Daoy (cell line): ENCODE data around the gene RNPEPL1. TPM values are rescaled to one million over a fixed set of nuclear protein-coding genes. Genes with fewer than 3 reads are reported as not detected.
A peak's percentile ranks its signal among the peaks of the same experiment; 100 is the strongest.
"Not testable (repeated sequence)": the region's sequence is repeated elsewhere in the genome, so short reads cannot be mapped to it uniquely, and the experiment has no call there.

Source experiments
- DNase-seq: peaks from one replicate; pipeline ENCODE4 v3.0.0-alpha.2; 2015; ENCODE audit warnings: low read depth
- total RNA-seq: library from RNA; depleted of rRNA; stranded (reverse); fragments of >200 nt; shearing (Covaris generic); gene quantifications from 2 replicates; pipeline ENCODE4 v1.2.3, GENCODE V29; 2014; rRNA removed

Gene RNPEPL1, protein sequence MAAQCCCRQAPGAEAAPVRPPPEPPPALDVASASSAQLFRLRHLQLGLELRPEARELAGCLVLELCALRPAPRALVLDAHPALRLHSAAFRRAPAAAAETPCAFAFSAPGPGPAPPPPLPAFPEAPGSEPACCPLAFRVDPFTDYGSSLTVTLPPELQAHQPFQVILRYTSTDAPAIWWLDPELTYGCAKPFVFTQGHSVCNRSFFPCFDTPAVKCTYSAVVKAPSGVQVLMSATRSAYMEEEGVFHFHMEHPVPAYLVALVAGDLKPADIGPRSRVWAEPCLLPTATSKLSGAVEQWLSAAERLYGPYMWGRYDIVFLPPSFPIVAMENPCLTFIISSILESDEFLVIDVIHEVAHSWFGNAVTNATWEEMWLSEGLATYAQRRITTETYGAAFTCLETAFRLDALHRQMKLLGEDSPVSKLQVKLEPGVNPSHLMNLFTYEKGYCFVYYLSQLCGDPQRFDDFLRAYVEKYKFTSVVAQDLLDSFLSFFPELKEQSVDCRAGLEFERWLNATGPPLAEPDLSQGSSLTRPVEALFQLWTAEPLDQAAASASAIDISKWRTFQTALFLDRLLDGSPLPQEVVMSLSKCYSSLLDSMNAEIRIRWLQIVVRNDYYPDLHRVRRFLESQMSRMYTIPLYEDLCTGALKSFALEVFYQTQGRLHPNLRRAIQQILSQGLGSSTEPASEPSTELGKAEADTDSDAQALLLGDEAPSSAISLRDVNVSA
- 1.8 and 2.3 TPM in 2 replicates for total RNA-seq

GRCh38 chr2:240567872-240568677 is at the start of gene RNPEPL1:
RNPEPL1 (plus strand) TSS chr2:240568484; CDS start chr2:240568587, 103 bp downstream.
- peak; percentile 52 for DNase-seq

DNA sequence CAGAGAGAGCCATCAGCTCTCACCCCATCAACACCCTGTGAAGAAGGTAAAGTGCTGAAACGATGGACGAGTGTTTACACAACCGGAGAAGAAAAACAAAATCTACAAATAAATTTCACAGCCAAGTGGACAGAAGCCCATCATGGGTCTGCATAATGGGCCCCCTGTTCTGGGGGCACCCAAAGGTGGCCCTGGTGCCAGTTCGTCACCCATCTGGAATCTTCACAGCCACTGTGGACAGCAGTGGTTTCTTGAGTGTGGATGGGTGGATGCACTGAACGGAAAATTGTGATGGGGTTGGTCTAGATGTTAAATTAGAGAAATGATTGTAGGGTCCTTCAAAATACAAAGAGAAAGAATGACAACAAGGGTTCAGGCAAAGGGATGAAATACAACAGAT is 49.3 kb upstream of the RNPEPL1 start:
- no peak for DNase-seq

DNA sequence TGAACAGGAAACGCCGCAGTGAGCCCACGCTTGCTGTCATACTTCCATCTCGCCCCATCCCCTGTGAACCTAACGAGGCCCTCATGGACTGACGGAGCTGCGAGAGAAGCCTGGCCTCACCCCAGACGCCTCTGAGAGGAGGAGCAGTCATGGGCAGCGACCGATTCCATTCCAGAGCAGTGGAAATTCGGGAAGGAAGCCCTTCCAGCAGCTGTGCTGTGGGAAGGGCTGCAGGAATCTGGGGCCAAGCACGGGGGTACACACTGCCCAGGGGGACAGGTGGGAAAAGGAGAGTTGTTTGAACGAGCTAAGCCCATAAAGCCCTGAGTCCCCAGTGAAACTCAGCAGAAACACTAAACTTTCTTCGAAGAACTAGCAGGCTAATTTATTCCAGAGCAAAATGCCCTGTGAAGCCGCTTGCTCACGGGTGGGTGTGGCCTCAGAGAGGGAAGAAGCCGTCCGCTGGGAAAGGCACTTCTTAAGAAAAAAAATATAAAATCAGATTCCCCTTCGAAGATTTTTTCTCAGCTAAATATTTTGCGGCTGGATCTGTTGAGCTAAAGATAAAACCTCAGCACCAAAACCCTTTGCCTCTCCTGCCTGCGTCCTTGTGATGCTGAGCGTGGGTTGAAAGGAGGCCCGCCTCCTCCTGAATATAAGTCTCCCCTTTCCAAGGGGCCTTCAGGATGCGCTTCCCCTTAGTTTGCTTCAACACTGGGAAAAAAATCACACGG is 48.7 kb upstream of the RNPEPL1 start:
- no peak for DNase-seq

DNA sequence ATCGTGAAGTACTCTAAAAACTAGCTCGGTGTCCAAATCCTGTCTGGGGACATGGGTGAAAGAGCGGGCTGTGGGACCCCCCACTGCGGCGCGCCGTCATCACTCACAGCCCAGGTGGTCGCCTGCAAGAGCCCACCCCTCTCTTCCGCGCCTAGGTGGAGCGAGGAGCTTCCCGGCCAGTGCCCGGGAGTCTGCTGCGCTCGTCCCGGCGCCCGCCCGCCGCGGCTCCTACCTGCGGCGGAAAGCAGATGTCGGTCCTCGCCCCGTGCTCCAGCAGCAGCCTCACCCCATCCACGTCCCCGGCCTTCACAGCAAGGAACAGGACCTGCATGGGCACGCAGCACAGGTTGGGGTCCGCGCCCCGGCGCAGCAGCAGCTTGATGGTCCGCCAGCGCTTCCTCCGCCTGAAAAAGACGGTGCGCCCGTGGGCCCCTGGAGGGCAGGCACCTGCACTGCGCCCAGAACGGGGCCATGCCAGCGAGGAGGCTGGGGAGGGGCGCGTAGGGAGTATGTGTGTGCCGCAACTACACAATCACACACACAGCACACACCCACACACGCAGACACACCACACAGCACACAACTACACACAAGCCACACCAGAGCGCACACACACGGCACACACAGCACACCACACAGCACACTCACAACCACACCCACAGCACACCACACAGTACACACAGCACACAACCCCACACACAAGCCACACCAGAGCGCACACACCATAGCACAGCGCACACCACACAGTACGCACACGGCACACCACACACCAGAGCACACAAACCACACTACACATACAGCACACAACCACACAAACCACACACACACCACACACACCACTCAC is 47.9 kb upstream of the RNPEPL1 start:
- no peak for DNase-seq

- no peak for DNase-seq
Observed at GRCh38 chr2:240520974-240521350, 47.3 kb upstream of the RNPEPL1 start.

- not testable (repeated sequence) for DNase-seq
Observed at GRCh38 chr2:240521885-240522284, 46.4 kb upstream of the RNPEPL1 start.

GRCh38 chr2:240522406-240522805 is 45.9 kb upstream of the RNPEPL1 start:
- no peak for DNase-seq

DNA sequence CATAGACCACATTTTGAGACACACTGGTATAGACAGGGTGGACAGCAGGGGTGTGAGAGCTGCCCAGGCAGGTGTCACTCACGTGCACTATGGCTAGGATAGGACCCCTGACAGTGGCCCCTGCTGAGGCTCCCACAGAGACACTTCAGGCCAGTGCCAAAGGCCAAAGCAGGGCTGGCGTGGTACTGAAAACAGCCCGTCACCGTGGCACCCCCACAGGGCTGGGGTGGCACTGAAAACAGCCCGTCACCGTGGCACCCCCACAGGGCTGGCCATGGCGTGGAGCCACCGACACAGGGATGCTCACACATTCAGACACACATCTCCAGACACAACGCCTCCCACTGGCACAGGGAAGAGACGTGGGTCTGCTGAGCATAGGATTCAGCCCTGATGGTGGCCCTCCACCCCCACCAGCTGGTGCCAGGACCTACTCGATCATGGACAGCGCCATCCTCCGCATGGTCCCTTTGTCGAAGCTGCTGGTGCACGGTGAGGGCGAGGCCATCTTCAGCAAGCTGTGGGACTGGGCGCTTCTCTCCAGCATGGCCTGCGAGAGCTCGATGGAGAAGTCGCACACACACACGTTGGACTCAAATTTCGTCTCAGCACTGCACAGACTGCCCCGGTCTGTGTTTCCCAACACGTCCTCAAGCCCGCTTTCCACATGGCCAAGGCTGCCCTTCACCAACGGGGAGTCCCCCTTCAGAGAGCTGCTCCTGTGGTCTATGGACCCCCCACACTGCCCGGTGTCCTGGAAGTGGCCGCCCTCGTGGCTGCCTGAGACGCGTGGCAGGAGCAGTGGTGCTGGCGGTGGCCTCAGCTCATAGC is 44.6 kb upstream of the RNPEPL1 start:
- DNase-seq, result no peak

DNA sequence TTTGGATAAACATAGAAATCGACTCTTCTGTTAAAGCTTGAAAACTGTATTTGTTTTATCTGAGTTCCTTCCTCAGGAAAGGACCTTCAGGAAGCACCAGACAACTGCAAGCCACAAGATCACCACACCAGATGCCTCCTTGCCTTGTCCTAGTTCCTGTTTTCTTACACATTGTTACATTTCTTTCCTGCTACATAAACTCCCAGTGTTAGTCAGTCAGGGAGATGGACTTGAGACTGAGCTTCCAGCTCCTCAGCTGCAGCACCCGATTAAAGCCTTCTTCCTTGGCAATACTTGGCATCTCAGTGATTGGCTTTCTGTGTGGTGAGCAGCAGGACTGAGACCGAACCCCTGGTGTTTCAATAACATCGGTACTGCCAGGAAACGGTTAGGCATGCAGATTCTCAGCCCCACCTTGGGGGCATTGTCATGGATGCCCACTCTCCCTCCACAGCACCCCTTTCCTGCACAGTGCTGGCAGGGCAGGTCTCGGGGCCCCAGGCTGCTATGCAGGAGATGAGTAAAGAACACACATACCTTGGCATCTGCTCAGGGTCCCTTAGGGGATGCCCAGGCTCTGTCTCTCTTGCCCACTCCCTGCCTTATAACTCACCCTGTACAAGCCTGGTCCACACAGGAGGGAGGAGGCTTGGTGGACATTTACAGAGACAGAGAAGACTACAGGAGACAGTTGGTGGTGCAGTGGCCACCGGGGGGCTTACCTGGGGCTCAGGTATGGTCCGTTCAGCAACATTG is 43.1 kb upstream of the RNPEPL1 start:
- no peak for DNase-seq

DNA sequence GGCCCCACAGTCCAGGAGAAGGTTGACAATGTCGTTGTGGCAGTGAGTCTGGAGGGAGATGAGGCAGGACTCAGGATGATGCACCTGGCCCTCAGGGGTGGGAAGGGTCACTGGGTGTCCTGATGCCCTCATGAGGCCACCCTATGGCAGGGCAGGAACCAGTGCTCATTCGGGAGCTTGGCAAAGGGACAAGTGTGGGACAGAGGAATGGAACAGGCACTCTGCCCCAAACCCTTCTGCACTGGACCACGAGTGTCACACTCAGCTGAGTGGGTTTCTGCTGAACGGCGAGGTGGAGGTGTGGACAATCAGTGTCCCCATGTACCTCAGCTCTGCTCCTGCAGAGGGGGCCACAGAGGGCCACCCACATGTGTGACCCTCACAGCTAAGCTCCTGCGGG is 42.5 kb upstream of the RNPEPL1 start:
- no peak for DNase-seq

GRCh38 chr2:240526521-240526920 is 41.8 kb upstream of the RNPEPL1 start:
- DNase-seq, result no peak

GRCh38 chr2:240527153-240527750 is 41.0 kb upstream of the RNPEPL1 start:
- no peak for DNase-seq

DNA sequence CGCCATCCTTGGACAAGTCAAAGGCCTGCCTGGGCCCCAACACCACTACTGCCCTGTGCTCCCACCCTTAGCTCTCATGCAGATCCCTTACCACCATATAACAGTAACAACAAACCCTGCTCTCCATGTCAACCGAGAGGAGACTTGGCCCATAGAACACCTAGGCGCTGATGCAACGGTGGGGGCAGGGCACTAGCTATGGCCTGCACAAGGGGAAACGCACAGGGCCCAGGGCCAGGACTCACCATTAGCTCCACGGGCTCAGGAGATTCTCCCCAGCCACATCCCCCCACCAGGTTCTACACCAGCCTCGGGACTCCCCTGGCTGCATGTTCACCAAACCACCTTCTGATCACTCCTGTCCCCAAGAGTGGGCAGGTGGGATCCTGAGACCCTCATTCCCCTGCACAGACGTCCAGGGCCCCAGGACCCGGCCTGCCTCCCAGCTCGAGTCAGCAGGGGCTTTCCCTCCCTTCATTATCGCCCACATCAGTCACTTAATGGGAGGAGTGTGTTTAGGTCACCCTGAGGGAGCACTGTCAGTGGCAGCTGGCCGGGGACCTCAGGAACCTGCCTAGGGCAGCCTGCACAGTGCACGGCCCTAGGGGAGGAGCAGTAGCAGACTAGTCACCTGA is 39.8 kb upstream of the RNPEPL1 start:
- DNase-seq, result no peak

DNA sequence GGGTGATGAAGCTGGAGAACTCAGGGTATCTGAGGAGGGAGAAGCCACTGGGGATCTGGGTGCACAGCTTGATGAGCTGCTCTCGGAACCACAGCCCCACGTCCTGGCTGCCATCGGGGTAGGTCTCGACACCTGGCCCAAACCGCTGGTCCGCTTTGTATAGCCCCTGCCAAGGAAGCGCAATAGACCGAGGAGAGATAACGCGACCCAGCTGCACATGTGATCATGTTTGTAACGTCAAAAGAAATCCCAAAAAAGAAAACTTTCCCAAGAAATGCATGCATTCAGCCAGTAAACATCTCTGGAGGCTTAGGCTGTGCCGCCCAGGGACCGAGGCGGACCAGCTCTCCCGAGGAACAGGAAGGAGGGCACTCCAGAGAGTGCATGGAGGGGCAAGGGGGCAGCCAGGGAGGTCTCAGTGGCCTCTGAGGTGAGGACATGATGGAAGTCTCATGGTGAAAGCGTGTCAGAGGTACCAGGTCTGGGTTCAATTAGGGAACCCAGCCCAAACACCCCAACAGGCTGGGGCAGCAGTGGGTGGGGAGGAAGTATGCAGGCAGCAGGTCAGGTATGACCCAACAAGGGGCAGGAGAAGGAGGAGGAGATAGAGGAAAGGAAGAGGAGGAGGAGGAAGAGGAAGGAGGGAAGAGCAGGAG is 38.8 kb upstream of the RNPEPL1 start:
- no peak for DNase-seq

DNA sequence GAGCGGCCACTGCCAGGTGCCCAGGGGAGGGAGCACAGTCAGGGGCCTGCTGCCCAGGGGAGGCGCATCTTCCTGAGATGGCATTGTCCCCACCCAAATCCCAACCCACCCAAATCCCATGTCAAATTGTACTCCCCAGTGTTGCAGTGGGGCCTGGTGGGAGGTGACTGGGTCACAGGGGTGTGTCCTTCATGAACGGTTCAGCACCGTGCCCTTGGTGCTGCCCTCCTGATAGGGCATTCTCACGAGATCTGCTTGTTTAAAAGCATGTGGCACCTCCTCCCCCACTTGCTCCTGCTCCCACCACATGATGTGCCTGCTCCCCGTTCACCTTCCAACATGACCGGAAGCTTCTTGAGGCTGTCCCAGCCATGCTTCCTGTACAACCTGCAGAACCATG is 38.1 kb upstream of the RNPEPL1 start:
- DNase-seq, result no peak

DNA sequence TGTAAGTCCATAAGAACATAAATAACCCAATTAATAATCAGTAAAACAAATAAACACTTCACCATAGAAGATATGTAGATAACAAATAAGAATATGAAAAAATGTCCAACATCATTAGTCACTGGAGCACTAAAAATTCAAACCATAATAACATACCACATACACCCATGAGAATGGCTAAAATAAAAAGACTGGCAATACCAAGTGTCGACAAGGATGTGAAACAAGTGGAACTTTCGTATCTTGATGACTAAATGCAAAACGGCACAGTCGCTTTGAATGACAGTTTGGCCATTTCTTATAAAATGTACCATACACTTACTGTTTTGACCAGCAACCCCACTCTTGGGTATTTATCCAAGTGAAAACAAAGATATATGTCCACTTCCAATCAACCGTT is 37.2 kb upstream of the RNPEPL1 start:
- no peak for DNase-seq

GRCh38 chr2:240532031-240532775 is 36.1 kb upstream of the RNPEPL1 start:
- no peak for DNase-seq
